Measurements from ENCODE around the gene TECPR1. TPM values are rescaled to one million over a fixed set of nuclear protein-coding genes. Genes with fewer than 3 reads are reported as not detected.
A peak's percentile ranks its signal among the peaks of the same experiment; 100 is the strongest.

Gene TECPR1
- total RNA-seq, 1 experiment from 2014 or later = 13.9 TPM

DNA sequence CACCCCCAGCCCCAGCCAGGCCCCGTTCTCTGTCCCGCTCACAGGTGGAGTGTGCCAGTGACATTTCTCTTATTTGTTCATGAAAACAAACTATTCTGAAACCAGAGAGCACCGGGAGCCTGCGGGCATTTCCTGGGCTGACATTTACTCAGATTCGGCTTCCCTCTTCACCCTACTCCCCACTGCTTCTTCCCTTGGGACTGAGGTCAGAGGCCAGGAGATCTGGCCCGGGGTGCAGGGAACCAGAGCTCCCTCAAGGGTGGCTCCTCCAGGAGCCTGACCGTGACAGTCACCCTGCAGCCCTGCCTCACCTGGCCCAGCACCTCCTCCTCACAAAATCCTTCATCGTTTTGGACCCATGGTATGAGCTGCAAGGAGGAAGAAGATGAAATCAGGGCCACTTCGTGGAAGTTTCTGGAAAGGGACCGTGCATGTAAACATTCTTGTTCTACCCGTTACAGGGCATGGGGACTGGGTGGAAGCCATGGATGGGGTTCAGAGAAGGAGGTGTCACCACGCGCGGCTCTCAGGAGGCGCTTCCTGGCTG is 28.6 kb downstream of the TECPR1 start:
- no peak overlapping the region for H3K14ac ChIP-seq (ENCODE audit: insufficient read depth, low read length)
- H2AFZ ChIP-seq (ENCODE audit: low read length) = no peak overlapping the region
- no peaks in the 10 kb centered on the region for H3K23me2 ChIP-seq (ENCODE audit: insufficient read length, low read depth, low read length, poor library complexity, severe bottlenecking)
- H4K91ac ChIP-seq (ENCODE audit: insufficient read length, low read depth, low read length) = no peak overlapping the region
- no peak overlapping the region for H2BK5ac ChIP-seq (ENCODE audit: insufficient read length, low read length)
- H4K8ac ChIP-seq (replicated peaks; ENCODE audit: insufficient read length, low read depth, low read length) = no peak overlapping the region
- H3K27me3 Mint-ChIP-seq (ENCODE audit: low read depth) = no peaks in the 10 kb centered on the region
- no peaks in the 10 kb centered on the region for H3K27me3 ChIP-seq (ENCODE audit: insufficient read depth, low read length)
- H3K4me1 ChIP-seq (ENCODE audit: insufficient read depth, low read length) = no peaks in the 10 kb centered on the region
- no peak overlapping the region for H2BK15ac ChIP-seq (ENCODE audit: low read depth, low read length)
- H3K4me3 Mint-ChIP-seq = no peak overlapping the region; a peak in 1 of 5 replicates
- H3T11ph ChIP-seq (ENCODE audit: low read length) = no peak overlapping the region
- no peaks in the 10 kb centered on the region for H3K79me1 ChIP-seq (ENCODE audit: insufficient read depth, low read depth, low read length, poor library complexity, severe bottlenecking)
- no peak overlapping the region for H3K4ac ChIP-seq (ENCODE audit: low read depth, low read length)
- H3K9me3 Mint-ChIP-seq = no peaks in the 10 kb centered on the region
- H3K27ac Mint-ChIP-seq = peak overlapping the region in 2 of 3 experiments; percentile 21 to 94; a peak in 2 of 7 replicates
- H3K36me3 Mint-ChIP-seq (ENCODE audit: insufficient read depth in 1 of 3, low read depth in 3 of 3) = 0 out of 7 replicates have a peak, but pooled peaks cover 0 to 3% (median 0%) of the 10 kb centered on the region in 3 experiments
- no peak overlapping the region for H2BK20ac ChIP-seq (ENCODE audit: low read depth, low read length, poor library complexity, severe bottlenecking)
- no CpG with 5 or more reads among the region's 15 CpGs for WGBS (ENCODE audit: extremely low coverage, insufficient read length, low lambda C conversion rate)
- no peak overlapping the region for H2BK12ac ChIP-seq (ENCODE audit: insufficient read length, low read depth, low read length)
- H4K20me1 ChIP-seq (ENCODE audit: control insufficient read depth, insufficient read depth, insufficient read length) = no peaks in the 10 kb centered on the region
- H2AK5ac ChIP-seq (ENCODE audit: insufficient read length, low read length) = no peak overlapping the region
- peaks cover 2 to 4% of the 10 kb centered on the region in 2 experiments; a peak in 3 of 4 replicates for H3K4me1 Mint-ChIP-seq
- no peak overlapping the region for H3K56ac ChIP-seq (ENCODE audit: insufficient read length, low read depth, low read length)
- H2BK120ac ChIP-seq (ENCODE audit: low read depth, low read length, poor library complexity, severe bottlenecking) = no peak overlapping the region
- no peak overlapping the region for H3K23ac ChIP-seq (ENCODE audit: insufficient read length, low read depth, low read length)
- H3K27ac ChIP-seq (ENCODE audit: insufficient read length, low read depth, low read length) = no peak overlapping the region
- H3K9me3 ChIP-seq (ENCODE audit: control insufficient read depth, low read depth, low read length) = no peaks in the 10 kb centered on the region
- TF ChIP-seq, protein P1, sequence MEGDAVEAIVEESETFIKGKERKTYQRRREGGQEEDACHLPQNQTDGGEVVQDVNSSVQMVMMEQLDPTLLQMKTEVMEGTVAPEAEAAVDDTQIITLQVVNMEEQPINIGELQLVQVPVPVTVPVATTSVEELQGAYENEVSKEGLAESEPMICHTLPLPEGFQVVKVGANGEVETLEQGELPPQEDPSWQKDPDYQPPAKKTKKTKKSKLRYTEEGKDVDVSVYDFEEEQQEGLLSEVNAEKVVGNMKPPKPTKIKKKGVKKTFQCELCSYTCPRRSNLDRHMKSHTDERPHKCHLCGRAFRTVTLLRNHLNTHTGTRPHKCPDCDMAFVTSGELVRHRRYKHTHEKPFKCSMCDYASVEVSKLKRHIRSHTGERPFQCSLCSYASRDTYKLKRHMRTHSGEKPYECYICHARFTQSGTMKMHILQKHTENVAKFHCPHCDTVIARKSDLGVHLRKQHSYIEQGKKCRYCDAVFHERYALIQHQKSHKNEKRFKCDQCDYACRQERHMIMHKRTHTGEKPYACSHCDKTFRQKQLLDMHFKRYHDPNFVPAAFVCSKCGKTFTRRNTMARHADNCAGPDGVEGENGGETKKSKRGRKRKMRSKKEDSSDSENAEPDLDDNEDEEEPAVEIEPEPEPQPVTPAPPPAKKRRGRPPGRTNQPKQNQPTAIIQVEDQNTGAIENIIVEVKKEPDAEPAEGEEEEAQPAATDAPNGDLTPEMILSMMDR (conservative IDR thresholded peaks at IDR 0.05) = no peak
- DNase-seq = no peak
- H3K4me2 ChIP-seq (ENCODE audit: insufficient read depth, insufficient read length, low read length) = no peak overlapping the region
- H3K79me2 ChIP-seq (ENCODE audit: insufficient read depth, low read length) = no peaks in the 10 kb centered on the region
- H3K9ac ChIP-seq (ENCODE audit: extremely low read depth, insufficient read length, low read length) = no peak overlapping the region
- H4K5ac ChIP-seq (ENCODE audit: insufficient read length, low read depth, low read length) = no peak overlapping the region
- H3K18ac ChIP-seq (ENCODE audit: insufficient read length, low read depth, low read length) = no peak overlapping the region
